ENCODE results near the gene FOXL2NB. TPM values are rescaled to one million over a fixed set of nuclear protein-coding genes. Genes with fewer than 3 reads are reported as not detected.

Gene FOXL2NB
- total RNA-seq, 1 donor from 2014 or later, result 5.2 TPM

- no peaks in the 10 kb centered on the region for H4K20me1 ChIP-seq (ENCODE audit: insufficient read depth, low read length)
- no peak for TF ChIP-seq CTCF (IDR thresholded peaks at IDR 0.05; ENCODE audit: insufficient read depth, low read depth, low read length)
- TF ChIP-seq EZH2 (IDR thresholded peaks at IDR 0.05; ENCODE audit: insufficient read depth, low read length), result no peak
- peaks cover 54% of the 10 kb centered on the region for H3K27me3 Mint-ChIP-seq (ENCODE audit: low read depth, unreplicated experiment)
- no peak overlapping the region for H3K27ac ChIP-seq (ENCODE audit: low read depth, low read length)
- H3K4me3 ChIP-seq (ENCODE audit: insufficient read depth, low read depth, low read length), result no peak overlapping the region
- no peak overlapping the region for H3K4me2 ChIP-seq (ENCODE audit: low read length)
- no peaks in the 10 kb centered on the region for H3K27me3 ChIP-seq (ENCODE audit: insufficient read depth, low read length)
- H3K4me1 Mint-ChIP-seq (ENCODE audit: low read depth, unreplicated experiment), result no peaks in the 10 kb centered on the region
- no peak overlapping the region for H3K27ac Mint-ChIP-seq (ENCODE audit: unreplicated experiment)
- no peaks in the 10 kb centered on the region for H3K36me3 ChIP-seq (ENCODE audit: insufficient read depth, low read length)
- H3K9me3 ChIP-seq (ENCODE audit: insufficient read depth, low read depth, low read length), result no peaks in the 10 kb centered on the region
- no peak overlapping the region for H3K9ac ChIP-seq (ENCODE audit: low read length)
- no peak overlapping the region for H2AFZ ChIP-seq (ENCODE audit: low read depth, low read length)
- H3K4me1 ChIP-seq (ENCODE audit: insufficient read depth, low read length), result no peaks in the 10 kb centered on the region
- no peaks in the 10 kb centered on the region for H3K79me2 ChIP-seq (ENCODE audit: insufficient read depth, low read length)
- H3K9me3 Mint-ChIP-seq (ENCODE audit: unreplicated experiment), result peaks cover 2% of the 10 kb centered on the region
- H3K36me3 Mint-ChIP-seq (ENCODE audit: low read depth, unreplicated experiment), result no peaks in the 10 kb centered on the region
- H3K4me3 Mint-ChIP-seq (ENCODE audit: unreplicated experiment), result no peak overlapping the region
- no peak for DNase-seq (ENCODE audit: low read depth)
- no peak for FAIRE-seq
Observed at GRCh38 chr3:138984816-138985215, 37.8 kb downstream of the FOXL2NB start.

- H3K27me3 ChIP-seq (ENCODE audit: insufficient read depth, low read length), result no peaks in the 10 kb centered on the region
- no peak overlapping the region for H3K4me3 ChIP-seq (ENCODE audit: insufficient read depth, low read depth, low read length)
- no peaks in the 10 kb centered on the region for H3K79me2 ChIP-seq (ENCODE audit: insufficient read depth, low read length)
- TF ChIP-seq EZH2 (IDR thresholded peaks at IDR 0.05; ENCODE audit: insufficient read depth, low read length), result no peak
- no peak for TF ChIP-seq CTCF (IDR thresholded peaks at IDR 0.05; ENCODE audit: insufficient read depth, low read depth, low read length)
- Mint-ChIP-seq H3K9me3 (ENCODE audit: unreplicated experiment) (peaks cover 2% of the 10 kb centered on the region), H3K27me3 (ENCODE audit: low read depth, unreplicated experiment) (peaks cover 49% of the 10 kb centered on the region), H3K27ac (ENCODE audit: unreplicated experiment) (no peak overlapping the region), H3K36me3 (ENCODE audit: low read depth, unreplicated experiment) (no peaks in the 10 kb centered on the region), H3K4me1 (ENCODE audit: low read depth, unreplicated experiment) (no peaks in the 10 kb centered on the region), H3K4me3 (ENCODE audit: unreplicated experiment) (no peak overlapping the region)
- H3K9ac ChIP-seq (ENCODE audit: low read length), result no peak overlapping the region
- H3K9me3 ChIP-seq (ENCODE audit: insufficient read depth, low read depth, low read length), result no peaks in the 10 kb centered on the region
- no peak overlapping the region for H3K4me2 ChIP-seq (ENCODE audit: low read length)
- no peaks in the 10 kb centered on the region for H3K36me3 ChIP-seq (ENCODE audit: insufficient read depth, low read length)
- no peaks in the 10 kb centered on the region for H4K20me1 ChIP-seq (ENCODE audit: insufficient read depth, low read length)
- no peak overlapping the region for H2AFZ ChIP-seq (ENCODE audit: low read depth, low read length)
- DNase-seq (ENCODE audit: low read depth) (no peak), FAIRE-seq (no peak)
- no peaks in the 10 kb centered on the region for H3K4me1 ChIP-seq (ENCODE audit: insufficient read depth, low read length)
- no peak overlapping the region for H3K27ac ChIP-seq (ENCODE audit: low read depth, low read length)
Observed at GRCh38 chr3:138985932-138986331, 38.9 kb downstream of the FOXL2NB start.

GRCh38 chr3:138987181-138987580 is 40.2 kb downstream of the FOXL2NB start:
- FAIRE-seq, result no peak
- Histone ChIP-seq H3K9ac (ENCODE audit: low read length) (no peak overlapping the region), H3K36me3 (ENCODE audit: insufficient read depth, low read length) (no peaks in the 10 kb centered on the region), H3K27me3 (ENCODE audit: insufficient read depth, low read length) (no peaks in the 10 kb centered on the region), H3K4me3 (ENCODE audit: insufficient read depth, low read depth, low read length) (no peak overlapping the region), H3K27ac (ENCODE audit: low read depth, low read length) (no peak overlapping the region), H4K20me1 (ENCODE audit: insufficient read depth, low read length) (no peaks in the 10 kb centered on the region), H3K4me1 (ENCODE audit: insufficient read depth, low read length) (no peaks in the 10 kb centered on the region), H2AFZ (ENCODE audit: low read depth, low read length) (no peak overlapping the region), H3K79me2 (ENCODE audit: insufficient read depth, low read length) (no peaks in the 10 kb centered on the region), H3K4me2 (ENCODE audit: low read length) (no peak overlapping the region), H3K9me3 (ENCODE audit: insufficient read depth, low read depth, low read length) (no peaks in the 10 kb centered on the region)
- TF ChIP-seq CTCF (IDR thresholded peaks at IDR 0.05; ENCODE audit: insufficient read depth, low read depth, low read length) (no peak), EZH2 (IDR thresholded peaks at IDR 0.05; ENCODE audit: insufficient read depth, low read length) (no peak)
- Mint-ChIP-seq H3K4me1 (ENCODE audit: low read depth, unreplicated experiment) (no peaks in the 10 kb centered on the region), H3K27me3 (ENCODE audit: low read depth, unreplicated experiment) (peaks cover 46% of the 10 kb centered on the region), H3K36me3 (ENCODE audit: low read depth, unreplicated experiment) (no peaks in the 10 kb centered on the region), H3K27ac (ENCODE audit: unreplicated experiment) (no peak overlapping the region), H3K9me3 (ENCODE audit: unreplicated experiment) (peaks cover 2% of the 10 kb centered on the region), H3K4me3 (ENCODE audit: unreplicated experiment) (no peak overlapping the region)
- DNase-seq (ENCODE audit: low read depth), result no peak

All from astrocyte (in vitro differentiated cells and primary cell).